ENCODE data around the gene NPAT. TPM values are rescaled to one million over a fixed set of nuclear protein-coding genes. Genes with fewer than 3 reads are reported as not detected.

NPAT gene
- total and polyA plus RNA-seq, 2 of the 13 experiments (the other 11 are each of a cell fraction or from before 2014, with no cell fraction given) = 4.4 to 11.2 TPM

DNA sequence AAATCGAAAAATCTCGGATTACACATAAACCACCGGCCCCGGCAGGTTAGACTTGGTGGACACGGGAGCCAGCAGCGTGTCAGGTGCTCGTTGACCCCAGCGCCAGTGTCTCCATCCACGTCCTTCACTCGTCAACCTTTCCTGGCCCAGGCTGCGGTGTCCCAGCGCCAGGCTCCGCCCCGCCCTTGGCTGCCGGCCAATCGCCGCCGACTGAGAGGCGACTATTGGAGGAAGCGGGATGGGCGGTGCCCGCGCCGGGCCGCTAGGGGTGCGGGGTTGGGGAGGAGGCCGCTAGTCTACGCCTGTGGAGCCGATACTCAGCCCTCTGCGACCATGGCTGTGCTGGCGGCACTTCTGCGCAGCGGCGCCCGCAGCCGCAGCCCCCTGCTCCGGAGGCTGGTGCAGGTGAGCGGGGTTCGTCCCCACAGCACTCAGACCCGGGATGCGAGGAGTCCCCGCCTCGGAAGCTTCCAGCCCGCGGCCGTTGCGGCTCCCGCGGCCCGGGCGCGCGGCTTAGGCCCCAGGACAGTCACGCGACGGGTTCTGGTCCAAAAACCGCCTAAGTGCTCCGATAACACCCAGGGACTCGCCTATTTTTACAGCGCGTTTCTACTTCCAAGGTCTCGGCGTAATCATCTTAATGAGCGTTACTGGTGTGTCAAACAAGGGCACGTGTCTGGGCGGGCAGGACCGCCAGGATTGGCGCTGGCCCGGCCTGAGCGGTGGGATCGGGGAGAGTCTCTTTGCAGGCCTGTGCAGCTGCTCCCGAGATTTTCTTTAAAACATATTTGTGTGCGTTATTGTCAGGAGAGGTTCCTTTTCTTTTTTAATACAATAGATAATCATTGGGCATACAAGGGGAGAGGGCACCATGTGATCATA lies 100.9 kb downstream of the NPAT start, which contains the start of gene ACAT1 (continued):
- TF ChIP-seq, protein P1, sequence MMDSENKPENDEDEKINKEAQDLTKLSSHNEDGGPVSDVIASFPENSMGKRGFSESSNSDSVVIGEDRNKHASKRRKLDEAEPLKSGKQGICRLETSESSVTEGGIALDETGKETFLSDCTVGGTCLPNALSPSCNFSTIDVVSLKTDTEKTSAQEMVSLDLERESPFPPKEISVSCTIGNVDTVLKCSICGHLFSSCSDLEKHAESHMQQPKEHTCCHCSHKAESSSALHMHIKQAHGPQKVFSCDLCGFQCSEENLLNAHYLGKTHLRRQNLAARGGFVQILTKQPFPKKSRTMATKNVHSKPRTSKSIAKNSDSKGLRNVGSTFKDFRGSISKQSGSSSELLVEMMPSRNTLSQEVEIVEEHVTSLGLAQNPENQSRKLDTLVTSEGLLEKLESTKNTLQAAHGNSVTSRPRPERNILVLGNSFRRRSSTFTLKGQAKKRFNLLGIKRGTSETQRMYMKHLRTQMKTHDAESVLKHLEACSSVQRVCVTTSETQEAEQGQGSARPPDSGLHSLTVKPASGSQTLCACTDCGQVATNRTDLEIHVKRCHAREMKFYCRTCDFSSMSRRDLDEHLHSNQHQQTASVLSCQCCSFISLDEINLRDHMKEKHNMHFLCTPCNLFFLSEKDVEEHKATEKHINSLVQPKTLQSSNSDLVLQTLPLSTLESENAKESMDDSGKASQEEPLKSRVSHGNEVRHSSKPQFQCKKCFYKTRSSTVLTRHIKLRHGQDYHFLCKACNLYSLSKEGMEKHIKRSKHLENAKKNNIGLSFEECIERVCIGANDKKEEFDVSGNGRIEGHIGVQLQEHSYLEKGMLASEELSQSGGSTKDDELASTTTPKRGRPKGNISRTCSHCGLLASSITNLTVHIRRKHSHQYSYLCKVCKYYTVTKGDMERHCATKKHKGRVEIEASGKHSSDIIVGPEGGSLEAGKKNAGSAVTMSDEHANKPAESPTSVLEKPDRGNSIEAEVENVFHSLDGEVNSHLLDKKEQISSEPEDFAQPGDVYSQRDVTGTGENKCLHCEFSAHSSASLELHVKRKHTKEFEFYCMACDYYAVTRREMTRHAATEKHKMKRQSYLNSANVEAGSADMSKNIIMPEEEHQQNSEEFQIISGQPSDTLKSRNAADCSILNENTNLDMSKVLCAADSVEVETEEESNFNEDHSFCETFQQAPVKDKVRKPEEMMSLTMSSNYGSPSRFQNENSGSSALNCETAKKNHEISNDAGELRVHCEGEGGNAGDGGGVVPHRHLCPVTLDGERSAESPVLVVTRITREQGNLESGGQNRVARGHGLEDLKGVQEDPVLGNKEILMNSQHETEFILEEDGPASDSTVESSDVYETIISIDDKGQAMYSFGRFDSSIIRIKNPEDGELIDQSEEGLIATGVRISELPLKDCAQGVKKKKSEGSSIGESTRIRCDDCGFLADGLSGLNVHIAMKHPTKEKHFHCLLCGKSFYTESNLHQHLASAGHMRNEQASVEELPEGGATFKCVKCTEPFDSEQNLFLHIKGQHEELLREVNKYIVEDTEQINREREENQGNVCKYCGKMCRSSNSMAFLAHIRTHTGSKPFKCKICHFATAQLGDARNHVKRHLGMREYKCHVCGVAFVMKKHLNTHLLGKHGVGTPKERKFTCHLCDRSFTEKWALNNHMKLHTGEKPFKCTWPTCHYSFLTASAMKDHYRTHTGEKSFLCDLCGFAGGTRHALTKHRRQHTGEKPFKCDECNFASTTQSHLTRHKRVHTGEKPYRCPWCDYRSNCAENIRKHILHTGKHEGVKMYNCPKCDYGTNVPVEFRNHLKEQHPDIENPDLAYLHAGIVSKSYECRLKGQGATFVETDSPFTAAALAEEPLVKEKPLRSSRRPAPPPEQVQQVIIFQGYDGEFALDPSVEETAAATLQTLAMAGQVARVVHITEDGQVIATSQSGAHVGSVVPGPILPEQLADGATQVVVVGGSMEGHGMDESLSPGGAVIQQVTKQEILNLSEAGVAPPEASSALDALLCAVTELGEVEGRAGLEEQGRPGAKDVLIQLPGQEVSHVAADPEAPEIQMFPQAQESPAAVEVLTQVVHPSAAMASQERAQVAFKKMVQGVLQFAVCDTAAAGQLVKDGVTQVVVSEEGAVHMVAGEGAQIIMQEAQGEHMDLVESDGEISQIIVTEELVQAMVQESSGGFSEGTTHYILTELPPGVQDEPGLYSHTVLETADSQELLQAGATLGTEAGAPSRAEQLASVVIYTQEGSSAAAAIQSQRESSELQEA (CRISPR knock-in tag; IDR thresholded peaks at IDR 0.05; ENCODE audit: not compliant biosample characterization) = peak; percentile 90
- TF ChIP-seq SUZ12 (IDR thresholded peaks at IDR 0.05; ENCODE audit: low read depth, low read length) (no peak), GATA4 (IDR thresholded peaks at IDR 0.05; ENCODE audit: borderline replicate concordance, low read depth) (no peak), PHF20 (CRISPR knock-in tag; IDR thresholded peaks at IDR 0.05) (peak; percentile 33)
- TF ChIP-seq, protein P2, sequence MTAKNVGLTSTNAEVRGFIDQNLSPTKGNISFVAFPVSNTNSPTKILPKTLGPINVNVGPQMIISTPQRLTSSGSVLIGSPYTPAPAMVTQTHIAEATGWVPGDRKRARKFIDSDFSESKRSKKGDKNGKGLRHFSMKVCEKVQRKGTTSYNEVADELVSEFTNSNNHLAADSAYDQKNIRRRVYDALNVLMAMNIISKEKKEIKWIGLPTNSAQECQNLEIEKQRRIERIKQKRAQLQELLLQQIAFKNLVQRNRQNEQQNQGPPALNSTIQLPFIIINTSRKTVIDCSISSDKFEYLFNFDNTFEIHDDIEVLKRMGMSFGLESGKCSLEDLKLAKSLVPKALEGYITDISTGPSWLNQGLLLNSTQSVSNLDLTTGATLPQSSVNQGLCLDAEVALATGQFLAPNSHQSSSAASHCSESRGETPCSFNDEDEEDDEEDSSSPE (CRISPR knock-in tag; IDR thresholded peaks at IDR 0.05) = peak; percentile 64; the same call in 1 of the 2 replicates
- TF ChIP-seq, protein P3, sequence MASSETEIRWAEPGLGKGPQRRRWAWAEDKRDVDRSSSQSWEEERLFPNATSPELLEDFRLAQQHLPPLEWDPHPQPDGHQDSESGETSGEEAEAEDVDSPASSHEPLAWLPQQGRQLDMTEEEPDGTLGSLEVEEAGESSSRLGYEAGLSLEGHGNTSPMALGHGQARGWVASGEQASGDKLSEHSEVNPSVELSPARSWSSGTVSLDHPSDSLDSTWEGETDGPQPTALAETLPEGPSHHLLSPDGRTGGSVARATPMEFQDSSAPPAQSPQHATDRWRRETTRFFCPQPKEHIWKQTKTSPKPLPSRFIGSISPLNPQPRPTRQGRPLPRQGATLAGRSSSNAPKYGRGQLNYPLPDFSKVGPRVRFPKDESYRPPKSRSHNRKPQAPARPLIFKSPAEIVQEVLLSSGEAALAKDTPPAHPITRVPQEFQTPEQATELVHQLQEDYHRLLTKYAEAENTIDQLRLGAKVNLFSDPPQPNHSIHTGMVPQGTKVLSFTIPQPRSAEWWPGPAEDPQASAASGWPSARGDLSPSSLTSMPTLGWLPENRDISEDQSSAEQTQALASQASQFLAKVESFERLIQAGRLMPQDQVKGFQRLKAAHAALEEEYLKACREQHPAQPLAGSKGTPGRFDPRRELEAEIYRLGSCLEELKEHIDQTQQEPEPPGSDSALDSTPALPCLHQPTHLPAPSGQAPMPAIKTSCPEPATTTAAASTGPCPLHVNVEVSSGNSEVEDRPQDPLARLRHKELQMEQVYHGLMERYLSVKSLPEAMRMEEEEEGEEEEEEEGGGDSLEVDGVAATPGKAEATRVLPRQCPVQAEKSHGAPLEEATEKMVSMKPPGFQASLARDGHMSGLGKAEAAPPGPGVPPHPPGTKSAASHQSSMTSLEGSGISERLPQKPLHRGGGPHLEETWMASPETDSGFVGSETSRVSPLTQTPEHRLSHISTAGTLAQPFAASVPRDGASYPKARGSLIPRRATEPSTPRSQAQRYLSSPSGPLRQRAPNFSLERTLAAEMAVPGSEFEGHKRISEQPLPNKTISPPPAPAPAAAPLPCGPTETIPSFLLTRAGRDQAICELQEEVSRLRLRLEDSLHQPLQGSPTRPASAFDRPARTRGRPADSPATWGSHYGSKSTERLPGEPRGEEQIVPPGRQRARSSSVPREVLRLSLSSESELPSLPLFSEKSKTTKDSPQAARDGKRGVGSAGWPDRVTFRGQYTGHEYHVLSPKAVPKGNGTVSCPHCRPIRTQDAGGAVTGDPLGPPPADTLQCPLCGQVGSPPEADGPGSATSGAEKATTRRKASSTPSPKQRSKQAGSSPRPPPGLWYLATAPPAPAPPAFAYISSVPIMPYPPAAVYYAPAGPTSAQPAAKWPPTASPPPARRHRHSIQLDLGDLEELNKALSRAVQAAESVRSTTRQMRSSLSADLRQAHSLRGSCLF (CRISPR knock-in tag; IDR thresholded peaks at IDR 0.05; ENCODE audit: borderline replicate concordance) = no peak
- TF ChIP-seq, protein P4, sequence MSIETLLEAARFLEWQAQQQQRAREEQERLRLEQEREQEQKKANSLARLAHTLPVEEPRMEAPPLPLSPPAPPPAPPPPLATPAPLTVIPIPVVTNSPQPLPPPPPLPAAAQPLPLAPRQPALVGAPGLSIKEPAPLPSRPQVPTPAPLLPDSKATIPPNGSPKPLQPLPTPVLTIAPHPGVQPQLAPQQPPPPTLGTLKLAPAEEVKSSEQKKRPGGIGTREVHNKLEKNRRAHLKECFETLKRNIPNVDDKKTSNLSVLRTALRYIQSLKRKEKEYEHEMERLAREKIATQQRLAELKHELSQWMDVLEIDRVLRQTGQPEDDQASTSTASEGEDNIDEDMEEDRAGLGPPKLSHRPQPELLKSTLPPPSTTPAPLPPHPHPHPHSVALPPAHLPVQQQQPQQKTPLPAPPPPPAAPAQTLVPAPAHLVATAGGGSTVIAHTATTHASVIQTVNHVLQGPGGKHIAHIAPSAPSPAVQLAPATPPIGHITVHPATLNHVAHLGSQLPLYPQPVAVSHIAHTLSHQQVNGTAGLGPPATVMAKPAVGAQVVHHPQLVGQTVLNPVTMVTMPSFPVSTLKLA (IDR thresholded peaks at IDR 0.05) = peak; percentile 50; the same call in 1 of the 2 replicates
- TF ChIP-seq, protein P5, sequence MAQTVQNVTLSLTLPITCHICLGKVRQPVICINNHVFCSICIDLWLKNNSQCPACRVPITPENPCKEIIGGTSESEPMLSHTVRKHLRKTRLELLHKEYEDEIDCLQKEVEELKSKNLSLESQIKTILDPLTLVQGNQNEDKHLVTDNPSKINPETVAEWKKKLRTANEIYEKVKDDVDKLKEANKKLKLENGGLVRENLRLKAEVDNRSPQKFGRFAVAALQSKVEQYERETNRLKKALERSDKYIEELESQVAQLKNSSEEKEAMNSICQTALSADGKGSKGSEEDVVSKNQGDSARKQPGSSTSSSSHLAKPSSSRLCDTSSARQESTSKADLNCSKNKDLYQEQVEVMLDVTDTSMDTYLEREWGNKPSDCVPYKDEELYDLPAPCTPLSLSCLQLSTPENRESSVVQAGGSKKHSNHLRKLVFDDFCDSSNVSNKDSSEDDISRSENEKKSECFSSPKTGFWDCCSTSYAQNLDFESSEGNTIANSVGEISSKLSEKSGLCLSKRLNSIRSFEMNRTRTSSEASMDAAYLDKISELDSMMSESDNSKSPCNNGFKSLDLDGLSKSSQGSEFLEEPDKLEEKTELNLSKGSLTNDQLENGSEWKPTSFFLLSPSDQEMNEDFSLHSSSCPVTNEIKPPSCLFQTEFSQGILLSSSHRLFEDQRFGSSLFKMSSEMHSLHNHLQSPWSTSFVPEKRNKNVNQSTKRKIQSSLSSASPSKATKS (CRISPR knock-in tag; IDR thresholded peaks at IDR 0.05) = no peak

Measured in HepG2 (cell line).